ENCODE measurements around the gene CLNK.

CLNK gene

GRCh38 chr4:10457255-10457801, 227.2 kb downstream of the CLNK start, which contains the start of gene ZNF518B:
Gene ZNF518B, minus strand, starts transcription at chr4:10457426. Its CDS starts 11,098 bp downstream, at chr4:10446328.
- peak within 1 kb of the TSS; percentile 83 for H3K4me3 ChIP-seq (ENCODE audit: low read length)
- TF ChIP-seq ZNF274 (IDR thresholded peaks at IDR 0.05; ENCODE audit: low read depth, low read length): no peak

DNA sequence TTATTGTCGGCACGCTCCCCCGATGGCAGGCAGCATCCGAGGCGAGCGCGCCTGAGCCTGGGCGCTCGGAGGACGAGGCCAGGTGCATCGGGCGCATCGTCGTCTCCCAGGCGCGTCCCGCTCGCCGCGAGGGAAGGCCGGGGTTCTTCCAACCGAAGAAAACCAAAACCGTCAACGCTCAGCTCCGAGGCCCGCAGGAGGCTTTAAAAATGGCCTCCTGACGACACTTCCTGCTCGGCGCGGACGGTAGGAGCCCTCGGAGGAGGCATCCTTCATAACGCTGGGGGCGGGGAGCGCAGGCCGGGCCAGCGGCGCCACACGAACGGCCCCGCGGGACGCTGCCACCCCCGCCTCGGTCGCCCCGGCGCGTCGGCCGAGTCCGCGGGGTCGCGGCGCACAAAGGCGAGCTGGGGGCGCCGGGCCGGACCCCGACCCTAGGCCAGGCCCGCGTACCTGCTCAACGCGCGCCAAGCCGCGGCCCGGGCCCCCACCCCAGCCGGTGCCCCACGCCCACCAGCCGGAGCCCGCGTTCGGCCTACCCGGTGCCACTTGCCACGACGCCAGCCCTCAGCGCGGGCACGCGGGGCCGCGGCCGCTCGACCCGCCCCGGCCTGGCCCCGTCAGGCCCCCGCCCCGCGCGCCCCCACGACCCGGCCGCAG, 227.8 kb downstream of the CLNK start:
- H3K4me3 ChIP-seq (ENCODE audit: low read length): peak overlapping the region; percentile 83

GRCh38 chr4:10456260-10456594, 228.3 kb downstream of the CLNK start:
- H3K4me3 ChIP-seq (ENCODE audit: low read length): peak overlapping the region; percentile 83

More for the DNA sequence above, 227.8 kb downstream of the CLNK start:
- no peak for TF ChIP-seq ZNF274 (IDR thresholded peaks at IDR 0.05; ENCODE audit: low read depth, low read length)

DNA sequence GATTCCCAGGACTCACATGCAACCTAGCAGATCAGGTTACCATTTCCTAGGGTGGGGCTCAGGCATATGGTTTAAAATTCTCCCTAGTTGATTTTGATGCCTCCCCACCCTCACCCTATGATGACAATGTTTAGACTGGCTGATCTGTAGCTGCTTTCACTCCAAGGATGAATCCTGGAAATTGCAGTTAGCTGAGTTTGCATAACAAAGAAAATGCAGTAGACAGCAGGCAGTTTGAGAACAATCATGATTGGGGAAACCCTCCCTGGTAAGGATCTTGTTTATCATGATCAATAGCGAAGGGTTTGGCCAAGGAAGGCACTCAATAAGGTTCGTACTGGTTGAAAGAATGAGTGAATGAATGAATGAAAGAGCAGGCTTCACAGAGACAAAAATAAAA, 229.4 kb downstream of the CLNK start:
- no peak overlapping the region for H3K4me3 ChIP-seq (ENCODE audit: low read length)
- no peak for TF ChIP-seq ZNF274 (IDR thresholded peaks at IDR 0.05; ENCODE audit: low read depth, low read length)

More at GRCh38 chr4:10456260-10456594, 228.3 kb downstream of the CLNK start:
- no peak for TF ChIP-seq ZNF274 (IDR thresholded peaks at IDR 0.05; ENCODE audit: low read depth, low read length)

GRCh38 chr4:10454726-10455125, 229.8 kb downstream of the CLNK start:
- no peak for TF ChIP-seq ZNF274 (IDR thresholded peaks at IDR 0.05; ENCODE audit: low read depth, low read length)

DNA sequence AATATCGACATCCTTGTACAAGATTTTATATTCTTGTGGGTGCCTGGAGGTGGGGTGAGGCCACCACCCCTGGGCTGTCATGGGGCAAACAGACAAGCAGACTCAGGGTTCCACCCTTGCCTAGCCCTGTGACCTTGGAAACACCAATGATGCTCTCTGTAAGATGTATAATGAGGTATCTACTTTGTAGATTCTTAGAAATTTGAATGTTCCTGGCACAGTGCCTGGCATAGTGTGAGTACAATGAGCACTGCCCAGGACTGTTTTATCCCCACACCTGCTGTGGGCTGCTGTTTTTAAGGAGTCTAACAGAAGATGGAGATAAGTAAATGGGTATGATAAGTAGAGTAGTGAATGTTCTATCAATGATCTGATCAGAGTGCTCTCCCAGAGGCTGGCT, 230.4 kb downstream of the CLNK start:
- H3K4me3 ChIP-seq (ENCODE audit: low read length): no peak overlapping the region
- no peak for TF ChIP-seq ZNF274 (IDR thresholded peaks at IDR 0.05; ENCODE audit: low read depth, low read length)

More at GRCh38 chr4:10454726-10455125, 229.8 kb downstream of the CLNK start:
- no peak overlapping the region for H3K4me3 ChIP-seq (ENCODE audit: low read length)

GRCh38 chr4:10448991-10449390, 235.6 kb downstream of the CLNK start:
- no peak overlapping the region for H3K4me3 ChIP-seq (ENCODE audit: low read length)
- no peak for TF ChIP-seq ZNF274 (IDR thresholded peaks at IDR 0.05; ENCODE audit: low read depth, low read length)

DNA sequence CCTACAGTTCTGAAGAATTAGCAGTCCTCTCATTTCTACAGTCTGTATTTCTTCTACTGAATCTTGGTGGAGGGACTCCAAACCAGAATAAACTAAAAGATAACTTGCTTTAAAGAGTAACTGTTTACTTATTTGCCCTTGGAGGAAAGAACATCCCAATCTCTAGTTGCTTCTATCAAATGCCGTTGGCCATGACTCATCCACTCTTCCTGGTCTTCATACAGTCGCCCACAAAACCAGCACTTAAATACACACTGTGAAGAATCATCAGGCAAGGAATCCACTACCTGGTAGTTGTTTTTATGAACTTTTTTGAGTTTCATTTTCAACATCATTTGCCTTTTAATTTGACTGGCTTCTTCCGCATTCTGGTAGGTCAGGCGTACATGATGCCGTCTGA, 241.6 kb downstream of the CLNK start:
- no peak for TF ChIP-seq ZNF274 (IDR thresholded peaks at IDR 0.05; ENCODE audit: low read depth, low read length)
- no peak overlapping the region for H3K4me3 ChIP-seq (ENCODE audit: low read length)

GRCh38 chr4:10441512-10441911, 243.1 kb downstream of the CLNK start:
- TF ChIP-seq ZNF274 (IDR thresholded peaks at IDR 0.05; ENCODE audit: low read depth, low read length): no peak
- no peak overlapping the region for H3K4me3 ChIP-seq (ENCODE audit: low read length)

- no peak overlapping the region for H3K4me3 ChIP-seq (ENCODE audit: low read length)
- TF ChIP-seq ZNF274 (IDR thresholded peaks at IDR 0.05; ENCODE audit: low read depth, low read length): no peak
These were observed 245.6 kb downstream of the CLNK start for GRCh38 chr4:10438924-10439323.

- no peak overlapping the region for H3K4me3 ChIP-seq (ENCODE audit: low read length)
- no peak for TF ChIP-seq ZNF274 (IDR thresholded peaks at IDR 0.05; ENCODE audit: low read depth, low read length)
These were observed 246.8 kb downstream of the CLNK start for GRCh38 chr4:10437735-10438134.
